Common myeloid progenitor, CD34-positive (primary cell): ENCODE data around the gene CLN3.
"Not testable (repeated sequence)": the region's sequence is repeated elsewhere in the genome, so short reads cannot be mapped to it uniquely, and the experiment has no call there.

Source experiments
- CTCF ChIA-PET: fragments of 350-600 bp; sonication (Branson Sonifier 250); formaldehyde crosslinking; loops from one replicate; lab custom pipeline; 2021; ENCODE audit warnings: antibody characterized with exemption; lab: Charles Lee
- POLR2A ChIA-PET: fragments of 350-600 bp; sonication (Branson Sonifier 250); formaldehyde crosslinking; loops from one replicate; lab custom pipeline; 2021; ENCODE audit warnings: antibody characterized with exemption; lab: Charles Lee
- DNase-seq, 3 donors: peaks; one replicate each; pipeline versions ENCODE4 v3.0.0 to v3.0.0-alpha.2; 2013
- H3K27ac ChIP-seq, 2 experiments: 1 replicate in 1 of 2; 2 replicates in 1 of 2; pipeline ENCODE4 v1.7.0; 2013; ENCODE audit warnings: inconsistent platforms in 2 of 2, low read length in 2 of 2, mild to moderate bottlenecking in 2 of 2, low read depth in 1 of 2, moderate library complexity in 1 of 2; ENCODE audit not compliant: severe bottlenecking in 2 of 2, insufficient read depth in 1 of 2, poor library complexity in 1 of 2
- H3K27me3 ChIP-seq, 5 experiments: replicated peaks in 2 of 5; 1 replicate in 3 of 5; 2 replicates in 2 of 5; pipeline versions ENCODE4 v1.6.1 to v1.7.0; 2013; ENCODE audit warnings: low read length in 4 of 5, mild to moderate bottlenecking in 2 of 5, moderate library complexity in 2 of 5, inconsistent platforms in 1 of 5; ENCODE audit not compliant: insufficient read depth in 5 of 5, control insufficient read depth in 4 of 5
- H3K36me3 ChIP-seq, 4 experiments: 1 replicate in 2 of 4; 2 replicates in 2 of 4; pipeline versions ENCODE4 v1.6.1 to v1.7.0; 2013; ENCODE audit warnings: low read length in 3 of 4, control low read depth in 1 of 4, mild to moderate bottlenecking in 1 of 4; ENCODE audit not compliant: control insufficient read depth in 4 of 4, insufficient read depth in 4 of 4
- H3K4me1 ChIP-seq, 4 experiments: 1 replicate in 3 of 4; 2 replicates in 1 of 4; pipeline versions ENCODE4 v1.6.1 to v1.7.1; 2013; ENCODE audit warnings: low read length in 3 of 4, mild to moderate bottlenecking in 3 of 4, control low read depth in 1 of 4, inconsistent platforms in 1 of 4, moderate library complexity in 1 of 4; ENCODE audit not compliant: control insufficient read depth in 4 of 4, insufficient read depth in 4 of 4; ENCODE audit errors: control extremely low read depth in 1 of 4
- H3K4me3 ChIP-seq, 7 experiments: 1 replicate in 4 of 7; 2 replicates in 3 of 7; pipeline versions ENCODE4 v1.5.1 to v1.7.0; 2013; ENCODE audit warnings: mild to moderate bottlenecking in 7 of 7, low read length in 6 of 7, moderate library complexity in 6 of 7, inconsistent platforms in 2 of 7, low read depth in 2 of 7, control low read depth in 1 of 7; ENCODE audit not compliant: insufficient read depth in 4 of 7, control insufficient read depth in 1 of 7; ENCODE audit errors: extremely low read depth in 1 of 7
- H3K9me3 ChIP-seq, 5 experiments: 1 replicate in 4 of 5; 2 replicates in 1 of 5; pipeline versions ENCODE4 v1.6.1 to v1.7.1; 2013; ENCODE audit warnings: low read length in 4 of 5, mild to moderate bottlenecking in 2 of 5, inconsistent platforms in 1 of 5, low read depth in 1 of 5, moderate library complexity in 1 of 5; ENCODE audit not compliant: control insufficient read depth in 4 of 5, insufficient read depth in 2 of 5; ENCODE audit errors: control extremely low read depth in 1 of 5
- WGBS: methylation state at CpG from one replicate; pipeline ENCODE4 v1.1.5; 2013; ENCODE audit not compliant: insufficient coverage; 5-methylcytosine and 5-hydroxymethylcytosine counted together

The CLN3 gene

DNA sequence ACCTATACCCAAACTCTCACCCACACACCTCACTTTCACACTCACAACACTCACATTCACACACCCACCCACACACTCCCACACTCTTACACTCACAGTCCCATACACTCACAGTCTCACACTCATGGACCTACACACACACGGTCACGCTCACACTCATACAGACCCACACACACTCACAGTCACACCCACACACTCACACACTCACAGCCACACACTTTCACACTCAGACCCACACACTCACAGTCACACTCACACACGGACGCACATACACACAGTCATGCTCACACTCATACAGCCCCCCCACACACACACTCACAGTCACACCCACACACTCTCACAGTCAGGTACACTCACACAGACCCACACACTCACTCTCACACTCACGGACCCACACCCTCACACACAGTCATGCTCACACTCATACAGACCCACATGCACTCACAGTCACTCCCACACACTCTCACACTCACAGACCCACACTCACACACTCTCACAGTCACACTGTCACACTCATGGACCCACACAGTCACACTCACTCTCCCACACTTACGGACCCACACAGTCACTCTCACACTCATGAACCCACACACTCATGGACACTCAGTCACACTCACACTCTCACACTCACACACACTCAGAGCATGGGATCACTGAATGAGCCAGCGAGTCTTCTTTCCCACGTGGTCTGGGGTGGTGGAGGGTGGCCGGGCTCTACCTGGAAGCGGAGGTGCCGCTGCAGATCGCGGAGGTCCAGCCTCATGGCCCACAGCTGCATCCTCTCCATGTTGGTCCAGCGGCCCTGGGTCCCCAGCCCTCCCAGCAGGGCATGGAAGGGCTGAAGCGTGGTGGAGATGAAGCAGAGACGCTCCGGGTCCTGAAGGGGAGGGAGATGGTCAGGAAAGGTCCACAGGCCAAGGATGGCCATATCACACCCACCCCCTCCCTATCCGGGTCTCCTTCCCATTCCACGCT lies 9.7 kb upstream of the CLN3 start:
- POLR2A ChIA-PET: no interaction called here
- Histone ChIP-seq H3K4me3 (no peak overlapping the region), H3K27ac (no peak overlapping the region), H3K9me3 (no peaks in the 10 kb centered on the region), H3K36me3 (peaks cover 0 to 26% (median 4%) of the 10 kb centered on the region in 4 experiments), H3K4me1 (peaks cover 0 to 8% (median under 1%) of the 10 kb centered on the region in 4 experiments), H3K27me3 (no peaks in the 10 kb centered on the region)
- WGBS: 98% methylated on average over 13 of the region's 19 CpGs
- no peak for DNase-seq
- CTCF ChIA-PET: no interaction called here

DNA sequence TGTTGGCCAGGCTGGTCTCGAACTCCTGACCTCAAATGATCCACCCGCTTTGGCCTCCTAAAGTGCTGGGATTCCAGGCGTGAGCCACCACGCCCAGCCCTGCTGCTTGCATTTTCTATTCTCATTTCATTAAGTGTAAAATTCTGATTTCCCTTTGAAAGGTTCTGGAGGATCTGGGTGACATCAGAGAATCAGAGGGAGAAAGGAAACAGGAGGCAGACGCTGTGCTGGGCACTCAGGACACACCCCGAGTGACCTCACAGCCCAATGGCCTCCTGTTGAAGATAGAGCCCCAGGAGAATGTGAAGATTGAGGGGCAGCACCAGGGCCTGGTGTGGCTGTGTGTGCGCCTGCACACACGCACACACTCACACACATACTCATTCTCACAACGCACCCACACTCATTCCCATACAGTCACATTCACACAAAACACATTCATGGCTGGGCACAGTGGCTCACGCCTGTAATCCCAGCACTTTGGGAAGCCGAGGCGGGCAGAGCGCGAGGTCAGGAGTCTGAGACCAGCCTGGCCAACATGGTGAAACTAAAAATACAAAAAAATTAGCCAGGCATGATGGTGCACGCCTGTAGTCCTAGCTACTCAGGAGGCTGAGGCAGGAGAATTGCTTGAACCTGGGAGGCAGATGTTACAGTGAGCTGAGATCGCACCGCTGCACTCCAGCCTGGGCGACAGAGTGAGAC lies 8.8 kb upstream of the CLN3 start:
- DNase-seq, H3K9me3 ChIP-seq, CTCF ChIA-PET, H3K27ac ChIP-seq, H3K27me3 ChIP-seq, H3K4me3 ChIP-seq: not testable (repeated sequence)
- POLR2A ChIA-PET: interaction anchor here (0.6 kb wide), 1 partner anchor 33 kb away, joined by 3 read pairs; no protein-coding TSS in a partner anchor
- 99% methylated on average over 7 of the region's 18 CpGs for WGBS
- Histone ChIP-seq H3K36me3 (peaks cover 0 to 26% (median 4%) of the 10 kb centered on the region in 4 experiments), H3K4me1 (peaks cover 0 to 16% (median 6%) of the 10 kb centered on the region in 4 experiments)

DNA sequence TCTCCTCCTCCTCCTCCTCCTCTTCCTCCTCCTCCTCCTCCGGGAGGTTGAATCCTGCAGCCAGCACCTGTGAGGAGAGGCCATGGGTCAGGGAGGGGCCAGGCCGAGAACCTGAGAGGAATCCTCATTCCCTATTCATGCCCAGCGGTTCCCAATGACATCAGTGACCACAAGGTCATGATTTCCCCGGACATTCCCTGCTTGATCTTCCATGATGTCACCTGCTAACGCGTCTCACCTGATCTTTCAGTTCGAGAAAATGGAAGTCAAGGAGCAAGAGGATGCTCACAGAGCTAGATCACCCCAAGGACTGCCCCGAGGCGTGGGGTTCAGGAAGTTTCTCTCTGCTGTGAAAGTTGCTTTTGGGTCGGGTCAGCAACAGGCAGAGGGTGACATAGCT lies 8.0 kb upstream of the CLN3 start:
- CTCF ChIA-PET: no interaction called here
- no peak for DNase-seq
- WGBS: 98% methylated on average over 6 of the region's 10 CpGs
- POLR2A ChIA-PET: no interaction called here
- no peak overlapping the region for H3K27ac ChIP-seq
- no peaks in the 10 kb centered on the region for H3K27me3 ChIP-seq
- no peaks in the 10 kb centered on the region for H3K9me3 ChIP-seq
- H3K4me1 ChIP-seq: peaks cover 0 to 24% (median 14%) of the 10 kb centered on the region in 4 experiments
- H3K36me3 ChIP-seq: peaks cover 0 to 26% (median 4%) of the 10 kb centered on the region in 4 experiments
- H3K4me3 ChIP-seq: no peak overlapping the region

DNA sequence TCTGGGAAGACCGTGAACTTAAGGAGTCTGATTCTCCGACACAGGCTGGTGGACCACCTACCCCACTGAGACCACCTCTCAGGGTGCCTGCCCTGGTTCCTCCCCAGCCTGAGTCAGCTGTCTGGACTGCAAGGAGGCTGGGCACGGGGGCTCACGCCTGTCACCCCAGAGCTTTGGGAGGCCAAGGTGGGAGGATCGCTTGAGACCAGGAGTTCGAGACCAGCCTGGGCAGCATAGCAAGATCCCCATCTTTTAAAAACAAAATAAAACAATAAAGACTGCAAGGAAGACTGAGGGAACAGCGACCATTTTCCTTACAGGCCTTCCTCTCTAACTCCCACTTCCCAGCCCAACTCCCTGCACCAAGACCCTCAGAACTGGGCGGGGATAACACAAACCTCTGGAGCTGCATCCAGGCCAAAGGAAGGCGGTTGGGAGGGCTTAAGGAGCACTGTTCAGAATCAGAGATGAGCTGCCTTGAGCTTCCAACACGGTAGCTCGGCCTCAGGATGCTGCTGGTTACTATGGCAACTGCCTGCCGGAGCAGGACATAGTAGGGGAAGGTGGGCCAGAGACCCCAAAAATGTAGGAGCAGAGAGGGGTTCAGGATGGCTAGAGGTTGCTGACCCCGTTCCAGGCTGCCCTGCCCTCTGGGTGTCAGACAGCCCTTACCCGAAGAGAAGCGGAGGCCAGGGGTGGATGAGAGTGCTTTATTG lies 7.0 kb upstream of the CLN3 start:
- POLR2A ChIA-PET: no interaction called here
- H3K4me1 ChIP-seq: peaks cover 5 to 32% (median 23%) of the 10 kb centered on the region in 4 experiments

DNA sequence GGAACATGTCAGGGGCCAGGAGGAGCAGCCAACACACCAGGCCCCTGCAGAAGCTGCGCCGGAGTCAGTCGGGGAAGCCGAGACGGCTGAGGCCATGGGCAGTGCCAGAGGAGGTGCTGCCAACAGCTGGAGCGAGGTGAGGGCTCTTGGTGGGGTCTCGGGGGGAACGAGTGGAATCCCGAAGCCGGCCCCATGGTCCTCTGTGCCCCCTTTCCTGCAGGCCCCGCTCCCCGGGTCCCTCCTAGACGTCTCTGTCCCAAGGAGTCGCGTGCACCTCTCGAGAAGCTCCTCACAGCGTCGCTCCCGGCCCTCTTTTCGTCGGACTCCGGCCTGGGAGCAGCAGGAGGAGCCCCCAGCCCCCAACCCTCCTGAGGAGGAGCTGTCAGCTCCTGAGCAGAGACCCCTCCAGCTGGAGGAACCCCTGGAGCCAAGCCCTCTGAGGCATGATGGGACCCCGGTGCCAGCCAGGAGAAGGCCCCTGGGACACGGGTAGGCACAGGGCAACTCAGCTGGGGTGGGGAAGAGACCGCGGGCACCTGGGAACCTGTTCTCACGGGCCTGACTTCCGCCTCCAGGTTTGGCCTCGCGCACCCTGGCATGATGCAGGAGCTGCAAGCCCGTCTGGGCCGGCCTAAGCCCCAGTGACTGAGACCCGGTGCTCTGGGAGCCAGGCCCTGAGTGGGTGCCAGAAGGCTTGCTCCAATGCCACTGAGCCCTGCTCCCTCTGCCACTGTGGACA lies 6.2 kb upstream of the CLN3 start:
- Histone ChIP-seq H3K27ac (no peak overlapping the region), H3K27me3 (no peaks in the 10 kb centered on the region), H3K9me3 (no peaks in the 10 kb centered on the region), H3K36me3 (peaks cover 0 to 26% (median 4%) of the 10 kb centered on the region in 4 experiments), H3K4me1 (peaks cover 11 to 40% (median 30%) of the 10 kb centered on the region in 4 experiments), H3K4me3 (no peak overlapping the region)
- DNase-seq: no peak
- WGBS: 97% methylated on average over 33 of the region's 33 CpGs
- CTCF ChIA-PET: no interaction called here
- POLR2A ChIA-PET: no interaction called here

More for the DNA sequence above, 7.0 kb upstream of the CLN3 start:
- H3K9me3 ChIP-seq: no peaks in the 10 kb centered on the region
- CTCF ChIA-PET: no interaction called here
- no peak for DNase-seq
- H3K27ac ChIP-seq: no peak overlapping the region
- no peak overlapping the region for H3K4me3 ChIP-seq
- WGBS: 95% methylated on average over 9 of the region's 15 CpGs
- H3K36me3 ChIP-seq: peaks cover 0 to 26% (median 4%) of the 10 kb centered on the region in 4 experiments
- H3K27me3 ChIP-seq: no peaks in the 10 kb centered on the region

DNA sequence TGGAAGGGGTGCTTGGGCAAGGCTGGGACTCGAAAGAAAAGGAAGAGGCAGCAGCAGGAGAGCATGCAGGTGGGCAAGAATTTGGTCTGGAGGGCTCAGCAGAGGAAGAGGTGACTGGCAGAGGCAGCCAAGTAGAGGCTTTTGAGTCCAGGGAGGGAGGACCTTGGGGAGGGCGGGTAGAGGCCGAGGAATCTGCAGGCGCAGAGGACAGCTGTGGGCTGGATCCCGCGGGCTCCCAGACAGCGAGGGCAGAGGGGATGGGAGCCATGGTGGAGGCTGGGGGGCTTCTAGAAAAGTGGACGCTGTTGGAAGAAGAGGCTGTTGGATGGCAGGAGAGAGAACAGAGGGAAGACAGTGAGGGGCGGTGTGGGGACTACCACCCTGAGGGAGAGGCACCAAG lies 5.5 kb upstream of the CLN3 start:
- Histone ChIP-seq H3K4me3 (no peak overlapping the region), H3K27me3 (no peaks in the 10 kb centered on the region), H3K27ac (no peak overlapping the region), H3K36me3 (peaks cover 0 to 26% (median 4%) of the 10 kb centered on the region in 4 experiments), H3K9me3 (no peaks in the 10 kb centered on the region), H3K4me1 (peaks cover 17 to 46% (median 35%) of the 10 kb centered on the region in 4 experiments)
- ChIA-PET POLR2A (no interaction called here), CTCF (no interaction called here)
- WGBS: 91% methylated on average over 9 of the region's 9 CpGs
- DNase-seq: no peak
